Measurements from ENCODE around the gene DPYSL3.

The DPYSL3 gene

GRCh38 chr5:147515269-147515668, 5.4 kb upstream of the DPYSL3 start:
- no peaks in the 10 kb centered on the region for H3K9me3 ChIP-seq (ENCODE audit: control insufficient read depth, insufficient read depth, low read length)

GRCh38 chr5:147512659-147513379, 3.0 kb upstream of the DPYSL3 start:
- Histone ChIP-seq H3K9me2 (replicated peaks; ENCODE audit: control insufficient read depth, low read length) (no peaks in the 10 kb centered on the region), H3K27me3 (ENCODE audit: control insufficient read depth, low read length) (no peaks in the 10 kb centered on the region), H3K4me2 (ENCODE audit: low read length) (no peak overlapping the region), H3K79me2 (ENCODE audit: control insufficient read depth, low read length) (no peaks in the 10 kb centered on the region), H3K4me1 (ENCODE audit: control insufficient read depth, low read length) (0 out of 2 replicates have a peak, but pooled peaks cover 3% of the 10 kb centered on the region), H3K36me3 (ENCODE audit: control insufficient read depth, low read length) (no peaks in the 10 kb centered on the region), H3K4me3 (ENCODE audit: low read length) (no peak overlapping the region), H3K27ac (ENCODE audit: low read depth, low read length) (no peak overlapping the region), H4K20me1 (ENCODE audit: control insufficient read depth, insufficient read depth, low read depth, low read length) (no peaks in the 10 kb centered on the region), H3F3A (ENCODE audit: control insufficient read depth, insufficient read depth) (no peaks in the 10 kb centered on the region), H3K9me3 (ENCODE audit: control insufficient read depth, insufficient read depth, low read length) (no peaks in the 10 kb centered on the region)
- TF ChIP-seq EZH2phosphoT487 (IDR thresholded peaks at IDR 0.05; ENCODE audit: borderline replicate concordance, low read length) (no peak), CTCF (IDR thresholded peaks at IDR 0.05; ENCODE audit: low read depth, low read length, poor library complexity, severe bottlenecking) (no peak)

More at GRCh38 chr5:147515269-147515668, 5.4 kb upstream of the DPYSL3 start:
- H4K20me1 ChIP-seq (ENCODE audit: control insufficient read depth, insufficient read depth, low read depth, low read length) = no peaks in the 10 kb centered on the region
- no peaks in the 10 kb centered on the region for H3K36me3 ChIP-seq (ENCODE audit: control insufficient read depth, low read length)
- H3K4me1 ChIP-seq (ENCODE audit: control insufficient read depth, low read length) = 0 out of 2 replicates have a peak, but pooled peaks cover 3% of the 10 kb centered on the region
- no peaks in the 10 kb centered on the region for H3K27me3 ChIP-seq (ENCODE audit: control insufficient read depth, low read length)
- H3K27ac ChIP-seq (ENCODE audit: low read depth, low read length) = no peak overlapping the region
- TF ChIP-seq EZH2phosphoT487 (IDR thresholded peaks at IDR 0.05; ENCODE audit: borderline replicate concordance, low read length) (no peak), CTCF (IDR thresholded peaks at IDR 0.05; ENCODE audit: low read depth, low read length, poor library complexity, severe bottlenecking) (no peak)
- H3F3A ChIP-seq (ENCODE audit: control insufficient read depth, insufficient read depth) = no peaks in the 10 kb centered on the region
- no peak overlapping the region for H3K4me3 ChIP-seq (ENCODE audit: low read length)
- H3K79me2 ChIP-seq (ENCODE audit: control insufficient read depth, low read length) = no peaks in the 10 kb centered on the region
- no peak overlapping the region for H3K4me2 ChIP-seq (ENCODE audit: low read length)
- no peaks in the 10 kb centered on the region for H3K9me2 ChIP-seq (replicated peaks; ENCODE audit: control insufficient read depth, low read length)

GRCh38 chr5:147510885-147511284, 1.0 kb upstream of the DPYSL3 start:
- TF ChIP-seq EZH2phosphoT487 (IDR thresholded peaks at IDR 0.05; ENCODE audit: borderline replicate concordance, low read length) (no peak), CTCF (IDR thresholded peaks at IDR 0.05; ENCODE audit: low read depth, low read length, poor library complexity, severe bottlenecking) (no peak)
- H4K20me1 ChIP-seq (ENCODE audit: control insufficient read depth, insufficient read depth, low read depth, low read length) = no peaks in the 10 kb centered on the region
- no peak overlapping the region for H3K4me2 ChIP-seq (ENCODE audit: low read length)

More at GRCh38 chr5:147510885-147511284, 1.0 kb upstream of the DPYSL3 start:
- Histone ChIP-seq H3K9me2 (replicated peaks; ENCODE audit: control insufficient read depth, low read length) (no peaks in the 10 kb centered on the region), H3K79me2 (ENCODE audit: control insufficient read depth, low read length) (no peaks in the 10 kb centered on the region), H3K4me3 (ENCODE audit: low read length) (no peak overlapping the region), H3K36me3 (ENCODE audit: control insufficient read depth, low read length) (no peaks in the 10 kb centered on the region), H3K4me1 (ENCODE audit: control insufficient read depth, low read length) (0 out of 2 replicates have a peak, but pooled peaks cover 3% of the 10 kb centered on the region), H3K27me3 (ENCODE audit: control insufficient read depth, low read length) (no peaks in the 10 kb centered on the region), H3F3A (ENCODE audit: control insufficient read depth, insufficient read depth) (no peaks in the 10 kb centered on the region), H3K9me3 (ENCODE audit: control insufficient read depth, insufficient read depth, low read length) (no peaks in the 10 kb centered on the region), H3K27ac (ENCODE audit: low read depth, low read length) (no peak overlapping the region)

Measured in DOHH2 (cell line).